Measurements from ENCODE around the gene NMNAT2.

GRCh38 chr1:183200451-183200850, 217.7 kb downstream of the NMNAT2 start:
- no peak for TF ChIP-seq CBFB (CRISPR knock-in tag; IDR thresholded peaks at IDR 0.05; ENCODE audit: low read depth)
- TF ChIP-seq JAZF1 (CRISPR knock-in tag; IDR thresholded peaks at IDR 0.05), result no peak
- no peak for TF ChIP-seq NR1H2 (CRISPR knock-in tag; IDR thresholded peaks at IDR 0.05)
- no peak for TF ChIP-seq E2F5 (CRISPR knock-in tag; IDR thresholded peaks at IDR 0.05)
